DMS79 (cell line): ENCODE measurements around the gene ZNRD2.

ENCODE experiments used
- DNase-seq: peaks from one replicate; lab custom pipeline; 2025; lab: John Stamatoyannopoulos, UW

The ZNRD2 gene

GRCh38 chr11:65588199-65589054 is 18.1 kb downstream of the ZNRD2 start:
- DNase-seq, result no peak

DNA sequence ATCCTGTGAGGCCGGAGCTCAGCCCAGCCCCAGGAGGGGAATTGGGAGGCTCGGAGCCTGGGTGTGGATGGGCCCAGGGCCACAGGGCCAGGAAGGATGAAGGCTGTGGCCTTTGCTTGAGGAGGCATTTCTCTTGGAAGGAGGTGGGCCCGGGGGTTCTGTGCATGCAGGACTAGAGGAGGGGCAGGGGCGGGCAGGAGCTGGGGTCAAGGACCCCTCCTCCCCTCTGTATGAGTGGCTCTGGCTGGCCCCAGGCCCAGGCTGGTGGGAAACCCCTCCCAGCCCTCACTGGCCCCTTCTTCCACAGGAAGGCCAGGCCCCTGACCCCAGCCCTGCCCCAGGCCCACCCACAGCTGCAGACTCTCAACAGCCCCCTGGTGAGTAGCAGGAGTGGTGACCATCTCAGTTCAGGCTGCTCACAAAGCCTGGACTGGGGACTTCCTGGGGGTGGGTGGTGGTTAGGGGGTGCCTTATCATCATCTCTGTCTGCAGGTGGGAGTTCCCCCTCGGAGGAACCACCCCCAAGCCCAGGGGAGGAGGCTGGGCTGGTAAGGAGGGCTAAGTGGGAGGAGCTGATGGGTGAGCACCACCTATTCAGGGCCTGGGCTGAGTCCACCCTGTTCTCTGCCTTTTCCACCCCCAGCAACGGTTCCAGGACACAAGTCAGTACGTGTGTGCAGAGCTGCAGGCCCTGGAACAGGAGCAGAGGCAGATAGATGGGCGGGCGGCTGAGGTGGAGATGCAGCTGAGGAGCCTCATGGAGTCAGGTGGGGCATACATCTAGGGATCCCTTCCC is 19.4 kb downstream of the ZNRD2 start:
- no peak for DNase-seq

DNA sequence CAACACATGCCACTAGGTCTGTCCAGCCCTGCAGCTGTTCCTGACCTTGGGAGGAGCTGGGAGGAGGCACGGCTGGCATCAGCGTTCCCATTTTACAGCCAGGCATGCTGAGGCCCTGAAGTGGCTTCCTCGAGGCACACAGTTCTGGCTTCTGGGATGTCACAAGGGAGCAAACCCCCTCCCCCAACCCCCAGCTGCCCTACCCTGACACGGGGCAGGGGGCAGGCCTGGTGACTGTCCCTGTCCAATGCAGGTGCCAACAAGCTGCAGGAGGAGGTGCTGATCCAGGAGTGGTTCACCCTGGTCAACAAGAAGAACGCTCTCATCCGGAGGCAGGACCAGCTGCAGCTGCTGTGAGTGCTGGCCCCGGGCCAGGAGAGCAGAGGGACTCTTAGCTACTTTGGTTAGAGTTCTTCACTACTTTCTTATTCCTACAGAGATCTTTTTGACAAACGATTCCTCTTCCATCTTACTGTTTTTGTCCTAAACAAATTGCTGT is 20.0 kb downstream of the ZNRD2 start:
- peak; percentile 83 for DNase-seq

DNA sequence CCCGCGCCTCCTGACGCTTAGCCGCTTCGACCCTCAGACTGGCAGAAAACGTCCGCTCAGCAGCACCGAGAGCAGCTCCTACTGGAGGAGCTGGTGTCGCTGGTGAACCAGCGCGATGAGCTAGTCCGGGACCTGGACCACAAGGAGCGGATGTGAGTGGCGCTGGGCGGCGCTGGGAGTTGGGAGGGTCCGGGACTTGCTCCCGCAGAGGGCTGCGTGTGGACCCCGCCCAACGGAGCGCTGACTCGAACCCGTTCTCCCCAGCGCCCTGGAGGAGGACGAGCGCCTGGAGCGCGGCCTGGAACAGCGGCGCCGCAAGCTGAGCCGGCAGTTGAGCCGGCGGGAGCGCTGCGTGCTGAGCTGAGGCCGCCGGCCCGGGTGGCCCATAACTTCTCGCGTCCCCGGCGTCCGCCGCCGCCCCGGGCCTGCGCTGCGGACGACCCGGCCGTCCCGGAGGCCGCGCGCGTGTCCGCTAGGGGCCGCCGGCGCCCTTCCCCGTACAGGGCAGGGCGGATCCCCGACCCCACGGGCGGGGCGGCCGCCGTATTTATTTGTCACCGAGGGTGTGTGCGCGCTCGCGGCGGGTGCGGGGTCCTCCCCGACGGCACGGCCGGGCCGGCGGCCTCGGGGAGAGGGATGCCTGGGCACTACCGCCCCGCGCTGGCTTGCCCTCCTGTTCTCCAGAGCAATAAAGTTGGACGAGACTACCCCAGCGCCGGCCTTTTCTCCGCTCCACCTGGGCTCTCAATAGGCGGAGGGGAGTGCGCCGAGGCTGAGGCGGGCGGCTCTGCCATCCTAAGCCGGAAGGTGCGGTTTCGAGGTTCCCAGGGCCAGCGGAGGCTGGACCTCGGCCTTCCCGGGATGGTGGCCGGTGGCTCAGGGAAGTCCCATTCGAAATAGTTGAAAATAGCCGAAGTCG is 21.9 kb downstream of the ZNRD2 start:
- DNase-seq, result no peak

DNA sequence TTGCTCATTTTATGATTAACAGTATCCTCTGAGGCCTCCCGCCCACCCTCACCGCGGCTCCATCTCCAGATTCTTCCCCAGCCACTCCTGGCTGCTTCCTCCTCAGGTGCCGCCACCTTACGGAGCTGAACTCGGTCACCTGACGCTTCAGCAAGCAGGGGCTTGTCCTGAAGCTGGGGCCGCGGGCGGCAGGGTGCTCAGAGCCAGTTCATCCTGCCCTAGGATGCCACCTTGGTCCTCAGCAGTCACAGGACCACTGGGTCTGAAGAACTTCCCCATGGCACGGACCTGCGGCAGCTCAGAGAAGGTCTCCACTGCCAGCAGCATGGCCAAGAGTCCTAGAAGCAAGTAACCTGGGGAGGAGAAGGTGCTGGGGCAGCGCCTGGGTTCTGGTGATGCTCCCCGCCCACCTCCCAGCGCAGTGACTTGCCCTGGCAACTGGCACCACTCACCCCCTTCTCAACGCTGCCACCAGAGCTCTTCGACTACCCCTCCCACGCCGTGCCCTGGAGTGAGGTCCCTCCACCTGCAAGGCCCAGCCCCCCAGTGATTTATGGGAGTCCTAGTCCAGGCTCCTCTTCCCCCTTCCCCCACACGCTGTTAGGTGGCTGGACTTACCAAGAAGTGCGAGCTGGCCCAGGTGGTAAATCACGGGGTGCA is 22.7 kb downstream of the ZNRD2 start:
- peak; percentile 75 for DNase-seq

DNA sequence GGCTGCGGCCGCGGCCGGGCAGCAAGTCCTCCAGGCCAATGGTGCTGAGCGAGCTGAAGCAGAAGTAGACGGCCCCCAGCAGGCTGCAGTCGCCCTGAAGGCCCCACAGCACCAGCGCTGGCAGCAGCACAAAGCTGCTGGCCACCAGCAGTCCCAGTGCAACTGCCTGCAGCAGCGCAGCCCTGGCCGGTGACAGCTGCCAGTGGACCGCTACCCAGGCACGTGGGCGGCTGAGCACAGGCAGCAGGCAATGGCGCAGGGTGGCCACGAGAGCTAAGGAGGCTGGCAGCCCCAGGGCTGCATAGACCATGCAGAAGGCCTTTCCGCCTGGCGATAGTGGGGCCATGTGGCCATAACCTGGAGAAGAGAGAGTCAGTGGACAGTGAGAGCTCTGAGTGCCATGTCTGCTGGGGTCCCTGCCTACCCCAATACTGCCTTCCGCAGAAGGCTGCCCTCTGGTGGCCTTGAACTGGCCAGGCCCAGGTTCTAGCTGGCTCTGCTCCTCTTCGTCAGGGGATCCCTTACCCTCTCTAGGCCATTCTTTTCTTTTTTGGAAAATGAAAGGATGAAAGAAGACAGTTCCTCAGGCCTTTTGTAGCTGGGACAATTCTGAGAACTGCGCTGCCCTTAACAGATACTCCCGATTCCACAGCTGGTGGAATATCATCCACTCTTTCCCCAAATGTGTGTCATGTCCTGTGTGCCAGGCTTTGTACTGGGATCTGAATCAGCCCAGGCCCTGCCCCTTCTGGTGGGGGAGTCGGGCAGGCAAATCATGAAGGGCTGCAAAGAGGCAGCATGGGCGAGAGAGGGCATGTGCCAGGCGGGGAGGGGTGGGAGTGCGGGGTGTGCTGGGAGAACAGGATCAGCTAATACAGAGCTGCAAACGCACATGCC is 23.5 kb downstream of the ZNRD2 start:
- no peak for DNase-seq

- DNase-seq, result no peak
These were observed 24.9 kb downstream of the ZNRD2 start for GRCh38 chr11:65595131-65595530.

DNA sequence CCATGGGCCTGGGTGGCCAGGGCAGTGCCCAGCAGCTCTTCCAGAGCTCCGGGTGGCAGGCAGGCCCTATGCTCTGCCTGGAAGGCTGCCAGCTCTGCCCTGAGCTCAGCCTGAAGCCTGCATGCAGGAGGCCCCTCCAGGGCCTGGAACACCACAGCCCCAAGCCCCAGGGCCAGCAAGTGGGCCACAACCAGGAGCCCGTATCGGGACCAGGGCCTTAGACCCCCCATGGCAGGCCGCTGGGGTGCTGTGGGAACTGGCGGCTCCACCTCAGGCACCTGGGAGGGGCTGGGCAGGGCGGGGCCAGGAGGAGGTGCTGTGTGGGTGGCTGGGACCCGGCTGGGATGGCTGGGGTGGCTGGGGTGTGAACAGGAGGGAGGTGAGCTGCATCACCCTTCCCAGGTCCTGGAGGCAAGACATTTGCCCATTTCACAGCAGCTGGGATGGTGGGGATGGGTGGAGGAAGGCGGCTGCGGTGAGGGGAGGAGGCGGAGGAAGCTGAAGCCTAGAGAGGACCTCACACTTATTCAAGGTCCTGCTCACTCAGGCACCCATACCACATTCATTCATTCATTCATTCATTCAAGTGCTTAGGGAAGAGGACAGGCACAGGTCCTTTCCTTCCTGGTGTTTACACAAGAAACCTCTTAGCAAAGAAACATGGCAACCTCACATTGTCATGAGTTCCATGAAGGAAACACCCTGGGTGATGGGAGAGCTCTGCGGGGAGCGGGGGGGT is 25.4 kb downstream of the ZNRD2 start, which contains the start of gene KCNK7:
TSS of gene KCNK7 (minus strand) at position 258 of the 739 bp plus-strand sequence. CDS start at position 230, 28 bp downstream.
- no peak for DNase-seq

DNA sequence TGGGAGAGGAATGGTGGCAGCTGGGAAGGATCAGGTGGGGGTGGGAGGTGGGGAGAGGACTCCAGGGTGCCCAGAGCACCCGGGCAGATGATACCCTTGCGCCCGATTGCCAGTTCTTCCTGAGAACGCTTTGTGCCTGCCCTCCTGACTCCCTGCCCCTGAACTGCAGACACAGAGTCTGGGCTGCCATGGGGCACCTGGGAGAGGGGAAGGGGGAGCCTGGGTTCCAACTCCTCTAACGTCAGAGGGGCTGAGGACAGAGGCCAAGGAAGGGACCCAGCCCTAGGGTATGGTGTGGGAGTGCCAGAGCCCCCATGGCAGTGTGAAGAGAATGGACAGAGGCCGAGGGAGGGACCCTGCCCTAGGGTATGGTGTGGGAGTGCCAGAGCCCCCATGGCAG is 26.2 kb downstream of the ZNRD2 start:
- DNase-seq, result no peak

GRCh38 chr11:65598258-65598699 is 28.0 kb downstream of the ZNRD2 start:
- no peak for DNase-seq

DNA sequence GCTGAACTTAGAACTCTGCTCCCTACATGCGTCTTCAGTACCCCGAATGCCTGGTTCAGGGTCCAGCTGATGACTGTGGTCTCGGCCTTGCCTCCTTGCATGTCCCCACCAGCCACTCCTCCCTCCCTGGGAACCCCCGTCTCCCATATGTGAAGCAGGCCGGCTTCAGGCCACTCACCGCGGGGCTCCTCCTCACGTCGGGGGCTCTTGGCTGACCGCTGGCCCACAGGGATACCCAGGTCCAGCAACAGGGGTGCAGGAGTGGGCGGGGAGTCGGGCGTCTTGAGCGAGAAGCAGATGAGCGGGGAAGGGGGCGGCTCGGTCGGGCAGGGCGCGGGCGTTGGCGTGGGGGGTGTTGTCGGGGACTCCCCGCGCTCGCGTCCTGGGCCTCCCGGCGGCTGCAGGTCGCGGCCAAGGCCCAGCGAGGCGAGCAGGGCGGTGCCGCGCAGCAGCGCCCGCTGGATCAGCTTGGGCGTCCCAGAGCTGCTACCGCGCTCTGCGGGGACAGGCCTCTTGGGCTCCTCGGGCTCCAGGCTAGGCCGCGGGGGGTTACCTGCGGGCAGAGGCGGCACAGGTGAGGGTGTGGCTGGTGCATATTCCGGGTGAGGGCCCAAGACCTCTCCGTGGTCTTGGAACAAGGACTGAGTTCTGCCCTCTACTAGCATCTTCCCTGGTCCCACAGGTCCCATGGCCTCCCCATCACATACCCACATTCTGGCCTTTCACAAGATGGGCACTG is 29.1 kb downstream of the ZNRD2 start:
- no peak for DNase-seq

GRCh38 chr11:65599955-65600246 is 29.6 kb downstream of the ZNRD2 start:
- no peak for DNase-seq

- no peak for DNase-seq
These were observed 34.0 kb downstream of the ZNRD2 start for GRCh38 chr11:65604258-65604657.

DNA sequence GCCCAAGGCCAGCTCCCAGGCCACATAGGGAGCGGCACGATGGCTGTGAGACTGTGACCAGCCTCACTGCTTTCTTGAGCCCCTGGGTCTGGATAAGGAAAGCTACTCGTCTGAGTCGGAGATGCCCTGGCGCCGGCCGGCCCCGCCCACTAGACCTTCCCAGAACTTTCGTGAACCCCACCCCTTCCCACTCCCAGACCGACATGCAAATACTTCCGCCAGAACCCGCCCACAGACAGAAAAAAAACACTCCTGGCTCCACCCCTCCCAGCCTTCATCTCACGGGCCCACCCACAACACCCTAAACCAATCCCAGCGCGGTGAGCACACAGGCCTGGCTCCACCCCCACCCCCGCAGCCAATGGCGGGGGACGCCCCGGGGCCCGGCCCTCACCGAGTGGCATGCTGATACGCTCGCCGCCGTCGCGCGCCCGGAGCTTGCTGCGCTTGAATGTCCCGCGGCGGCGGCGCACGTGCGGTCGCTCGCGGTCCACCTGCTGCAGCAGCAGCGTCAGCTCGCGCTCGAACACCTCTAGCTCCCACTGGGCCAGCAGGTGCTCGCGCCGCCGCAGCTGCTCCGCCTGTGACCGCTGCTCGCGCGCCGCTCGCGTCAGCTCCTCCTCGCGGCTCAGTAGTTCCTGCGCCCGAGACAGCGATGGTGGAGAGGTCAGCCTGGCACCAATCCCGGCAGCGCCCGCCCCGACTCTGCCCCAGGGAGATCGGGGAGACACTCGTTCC is 36.8 kb downstream of the ZNRD2 start:
- DNase-seq, result no peak

DNA sequence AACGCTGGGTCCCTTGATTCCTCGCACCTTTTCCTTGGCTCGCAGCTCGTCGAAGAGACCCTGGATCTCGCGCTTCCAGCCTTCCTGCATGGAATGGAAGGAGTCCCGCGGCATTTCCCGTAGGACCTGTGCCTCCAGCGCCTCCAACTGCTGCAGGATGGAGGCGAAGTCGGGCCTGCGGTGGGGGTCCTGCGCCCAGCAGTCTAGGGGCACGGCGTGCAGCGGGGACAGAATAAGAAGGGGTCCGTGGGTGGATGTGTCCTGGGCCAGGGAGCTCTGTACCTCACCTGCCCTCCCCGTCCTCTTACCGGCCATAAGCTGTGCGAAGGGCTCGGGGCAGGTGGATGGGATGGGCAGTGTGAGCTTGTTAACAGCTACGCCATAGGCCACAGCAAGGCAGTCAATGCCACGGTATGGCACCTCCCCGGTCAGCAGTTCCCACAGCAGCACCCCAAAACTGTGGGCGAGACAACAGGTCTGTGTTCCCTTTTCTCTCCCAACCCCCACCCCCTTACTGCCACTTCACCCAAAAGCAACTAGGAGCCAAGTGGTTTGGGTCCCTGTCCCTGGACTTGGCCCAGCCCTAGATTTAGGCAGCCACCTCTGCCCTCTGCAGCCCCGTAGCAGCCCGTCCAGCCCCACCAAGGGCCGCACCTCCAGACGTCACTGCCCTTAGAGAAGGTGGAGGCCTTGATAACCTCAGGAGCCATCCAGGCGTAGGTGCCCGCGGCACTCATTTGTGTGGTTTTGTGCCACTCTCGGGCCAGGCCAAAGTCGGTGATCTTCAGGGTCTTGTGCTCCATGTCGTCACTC is 37.5 kb downstream of the ZNRD2 start:
- no peak for DNase-seq

- DNase-seq, result no peak
These were observed 39.0 kb downstream of the ZNRD2 start for GRCh38 chr11:65609229-65609628.

DNA sequence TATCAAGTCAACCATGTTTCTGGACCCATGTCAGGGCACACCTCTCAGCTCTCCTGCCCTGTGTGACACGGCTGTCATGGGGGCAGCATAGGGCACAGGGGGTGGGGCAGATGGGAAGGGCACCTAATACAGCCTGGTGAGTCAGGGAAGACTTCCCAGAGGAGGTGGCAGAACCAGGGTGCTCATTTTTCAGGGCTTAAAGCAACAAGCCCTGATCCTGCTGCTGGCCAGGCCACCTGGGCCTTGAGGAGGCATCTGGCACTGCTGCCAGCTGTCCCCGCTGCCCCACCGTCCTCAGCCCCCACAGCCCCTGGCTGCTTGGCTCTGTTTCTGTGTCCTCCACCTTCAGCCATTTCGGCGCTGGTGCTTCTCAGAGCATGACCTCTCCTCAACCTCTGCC is 39.4 kb downstream of the ZNRD2 start:
- DNase-seq, result no peak
